Keratinocyte (primary cell): ENCODE measurements around the gene FAM156B. TPM values are rescaled to one million over a fixed set of nuclear protein-coding genes. Genes with fewer than 3 reads are reported as not detected.
"Not testable (repeated sequence)": the region's sequence is repeated elsewhere in the genome, so short reads cannot be mapped to it uniquely, and the experiment has no call there.

Experiments used
- DNase-seq: peaks from one replicate; pipeline ENCODE4 v3.0.0-alpha.2; 2011; ENCODE audit warnings: low read depth, missing footprints, low spot score
- FAIRE-seq: peaks from 2 replicates; lab custom pipeline; 2011; peaks lifted over from hg19 to GRCh38; lab: Jason Lieb, UNC
- H2AFZ ChIP-seq: 2 replicates; pipeline ENCODE4 v1.6.0; 2012; ENCODE audit warnings: low read length, control low read depth, inconsistent platforms; ENCODE audit not compliant: control insufficient read depth
- H3K27ac ChIP-seq: 2 replicates; pipeline ENCODE4 v1.5.1; 2011; ENCODE audit warnings: low read length; ENCODE audit not compliant: control insufficient read depth, insufficient read depth
- H3K27me3 ChIP-seq: 3 replicates; pipeline ENCODE4 v1.6.0; 2011; ENCODE audit warnings: low read length; ENCODE audit not compliant: control insufficient read depth, insufficient read depth; ENCODE audit errors: extremely low read depth
- H3K36me3 ChIP-seq, 2 experiments: 2 replicates in 1 of 2; 3 replicates in 1 of 2; pipeline ENCODE4 v1.5.1; 2011; ENCODE audit warnings: low read length in 2 of 2, mild to moderate bottlenecking in 1 of 2; ENCODE audit not compliant: control insufficient read depth in 2 of 2, insufficient read depth in 2 of 2; ENCODE audit errors: extremely low read depth in 1 of 2
- H3K4me1 ChIP-seq: 3 replicates; pipeline ENCODE4 v1.5.1; 2011; ENCODE audit warnings: low read length; ENCODE audit not compliant: control insufficient read depth, insufficient read depth; ENCODE audit errors: extremely low read depth
- H3K4me2 ChIP-seq: 3 replicates; pipeline ENCODE4 v1.6.0; 2011; ENCODE audit warnings: low read depth, low read length; ENCODE audit not compliant: control insufficient read depth, insufficient read depth; ENCODE audit errors: extremely low read depth
- H3K4me3 ChIP-seq, 3 experiments: fragments of 200-600 bp in 1 of 3; sonication (generic) in 1 of 3; 2 replicates in 2 of 3; 3 replicates in 1 of 3; pipeline ENCODE4 v1.5.1; 2011 to 2016; ENCODE audit warnings: low read length in 3 of 3, mild to moderate bottlenecking in 3 of 3, control low read depth in 2 of 3, inconsistent platforms in 1 of 3, low read depth in 1 of 3, mixed read lengths in 1 of 3, mixed run types in 1 of 3, moderate library complexity in 1 of 3; ENCODE audit not compliant: control insufficient read depth in 2 of 3, insufficient read depth in 2 of 3; ENCODE audit errors: extremely low read depth in 1 of 3
- H3K79me2 ChIP-seq: 2 replicates; pipeline ENCODE4 v1.6.0; 2012; ENCODE audit warnings: low read length; ENCODE audit not compliant: control insufficient read depth, insufficient read depth
- H3K9ac ChIP-seq: 3 replicates; pipeline ENCODE4 v1.6.0; 2011; ENCODE audit warnings: low read length; ENCODE audit not compliant: control insufficient read depth, insufficient read depth; ENCODE audit errors: extremely low read depth
- H3K9me1 ChIP-seq: 3 replicates; pipeline ENCODE4 v1.6.0; 2011; ENCODE audit warnings: low read length; ENCODE audit not compliant: control insufficient read depth, insufficient read depth; ENCODE audit errors: extremely low read depth
- H3K9me3 ChIP-seq: 2 replicates; pipeline ENCODE4 v1.5.1; 2012; ENCODE audit warnings: low read depth, low read length; ENCODE audit not compliant: control insufficient read depth
- H4K20me1 ChIP-seq: 3 replicates; pipeline ENCODE4 v1.6.0; 2011; ENCODE audit warnings: low read length; ENCODE audit not compliant: control insufficient read depth, insufficient read depth; ENCODE audit errors: extremely low read depth
- dilution Hi-C: fragments of 300-500 bp; cut with MboI; formaldehyde crosslinking; loops from one replicate; pipeline ENCODE4 v1.7.0; 2020; ENCODE audit warnings: low sequenced_read_pairs; ENCODE audit not compliant: extremely low pct_ligation_motif_present
- polyA plus RNA-seq, 5 experiments: library from polyadenylated mRNA; depleted of rRNA in 3 of 5; stranded (reverse) in 3 of 5; stranded (forward) in 1 of 5; unstranded in 1 of 5; fragments of >200 nt; gene quantifications; 1 replicate in 1 of 5; 2 replicates in 3 of 5; 3 replicates in 1 of 5; pipeline versions ENCODE4 v1.2.1 to v1.2.3, GENCODE V29; 2011 to 2012; ENCODE audit warnings: missing spikeins in 2 of 5, low read depth in 1 of 5, low replicate concordance in 1 of 5

The FAM156B gene
- polyA plus RNA-seq, 1 donor (not counting 4 experiments of a cell fraction or from before 2014, with no cell fraction given) = 12.0 TPM

DNA sequence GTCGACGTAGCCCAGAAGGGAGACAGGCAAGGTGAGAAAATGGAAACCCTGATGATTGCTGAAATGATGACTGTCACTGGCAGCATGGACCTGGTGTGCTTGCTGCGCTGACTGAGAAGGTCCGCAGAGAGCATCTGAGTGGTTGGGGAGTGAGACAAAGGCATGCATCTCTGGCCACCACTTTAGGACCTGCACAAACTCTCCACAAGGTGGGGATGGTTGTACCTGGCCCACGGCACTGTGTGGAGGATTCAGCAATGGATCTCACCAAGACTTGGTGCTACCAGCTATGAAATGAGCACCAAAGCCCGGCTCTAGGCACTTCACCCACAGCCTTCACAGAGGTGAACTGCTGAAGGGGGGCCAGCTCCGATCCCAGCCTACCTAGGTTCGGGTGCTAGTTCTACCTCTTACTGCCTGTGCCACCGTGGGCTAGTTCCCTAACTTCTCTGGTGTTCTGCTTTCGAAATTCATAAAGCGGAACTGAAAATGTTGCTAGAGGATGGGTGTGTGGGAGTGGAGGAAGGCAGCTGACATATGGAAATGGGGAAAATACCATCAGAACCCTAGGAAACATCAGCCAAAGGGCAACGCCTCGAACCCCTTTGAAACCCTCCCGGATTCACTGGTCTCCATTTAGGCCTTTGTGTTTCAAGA lies 48.8 kb downstream of the FAM156B start:
- FAIRE-seq, dilution Hi-C loops, H3K27me3 ChIP-seq: not testable (repeated sequence)

DNA sequence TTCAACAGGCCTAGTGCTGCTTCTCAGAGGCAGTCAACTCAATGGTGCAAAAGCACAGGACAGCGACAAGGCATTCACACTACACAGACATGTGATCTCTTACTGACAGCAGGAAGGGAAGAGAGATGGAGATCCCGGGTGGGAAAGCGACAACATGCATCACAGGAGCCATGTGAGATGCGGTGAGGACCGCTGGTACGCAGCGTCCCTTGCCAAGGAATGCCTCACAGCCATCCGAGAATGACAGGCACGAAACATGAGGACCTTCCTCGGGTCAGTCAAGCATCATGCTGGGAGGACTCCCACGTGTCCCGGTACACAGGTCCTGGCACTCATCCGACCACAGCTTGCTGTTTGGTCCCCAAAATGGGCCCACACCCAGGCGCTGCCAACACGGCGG lies 50.4 kb downstream of the FAM156B start:
- H3K9ac ChIP-seq, H3K4me1 ChIP-seq, FAIRE-seq, H3K4me3 ChIP-seq, dilution Hi-C loops, H3K36me3 ChIP-seq, H3K27me3 ChIP-seq, H3K9me1 ChIP-seq, H3K79me2 ChIP-seq, H3K27ac ChIP-seq, H2AFZ ChIP-seq, H3K4me2 ChIP-seq, H4K20me1 ChIP-seq, DNase-seq, H3K9me3 ChIP-seq: not testable (repeated sequence)

More for the DNA sequence above, 48.8 kb downstream of the FAM156B start:
- not testable (repeated sequence) for H3K9me3 ChIP-seq, H3K36me3 ChIP-seq, H3K4me3 ChIP-seq, DNase-seq, H3K79me2 ChIP-seq, H3K4me2 ChIP-seq, H2AFZ ChIP-seq, H3K27ac ChIP-seq, H3K9ac ChIP-seq, H3K9me1 ChIP-seq, H4K20me1 ChIP-seq, H3K4me1 ChIP-seq

GRCh38 chrX:52948265-52948664 lies 51.1 kb downstream of the FAM156B start:
- DNase-seq, H3K9ac ChIP-seq, dilution Hi-C loops, H3K27me3 ChIP-seq, H4K20me1 ChIP-seq, H3K9me3 ChIP-seq, H3K9me1 ChIP-seq, H3K36me3 ChIP-seq, H2AFZ ChIP-seq, FAIRE-seq, H3K4me3 ChIP-seq, H3K79me2 ChIP-seq, H3K4me2 ChIP-seq, H3K4me1 ChIP-seq, H3K27ac ChIP-seq: not testable (repeated sequence)

DNA sequence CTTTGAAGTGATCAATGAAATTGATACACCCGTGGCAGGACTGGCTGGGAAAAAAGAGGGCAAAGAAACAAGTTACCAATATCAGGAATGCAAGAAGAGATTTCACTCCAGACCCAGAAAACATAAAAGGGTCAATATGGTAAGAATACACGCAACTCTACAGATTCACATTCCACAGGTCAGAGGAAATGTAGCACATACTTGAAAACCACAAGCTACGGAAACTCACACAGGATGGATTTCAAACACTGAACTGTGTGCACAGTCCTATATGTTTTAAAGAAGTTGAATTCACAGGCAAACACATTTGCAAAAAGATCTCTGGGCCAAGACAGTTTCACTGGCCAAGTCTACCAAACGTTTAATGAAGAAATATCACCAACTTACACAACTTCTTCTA lies 52.2 kb downstream of the FAM156B start:
- H3K4me2 ChIP-seq, H3K79me2 ChIP-seq, dilution Hi-C loops, H3K27ac ChIP-seq, H2AFZ ChIP-seq, H3K9me3 ChIP-seq, FAIRE-seq, H4K20me1 ChIP-seq, H3K27me3 ChIP-seq, H3K4me1 ChIP-seq, H3K4me3 ChIP-seq, H3K9me1 ChIP-seq, H3K9ac ChIP-seq, DNase-seq, H3K36me3 ChIP-seq: not testable (repeated sequence)

- H4K20me1 ChIP-seq, H3K9me1 ChIP-seq, DNase-seq, H3K79me2 ChIP-seq, H3K4me2 ChIP-seq, H3K27ac ChIP-seq, H3K36me3 ChIP-seq, H3K4me3 ChIP-seq, H2AFZ ChIP-seq, H3K27me3 ChIP-seq, H3K9me3 ChIP-seq, dilution Hi-C loops, H3K4me1 ChIP-seq, H3K9ac ChIP-seq, FAIRE-seq: not testable (repeated sequence)
Observed at GRCh38 chrX:52949884-52950283, 52.8 kb downstream of the FAM156B start.
